Neural progenitor cell (in vitro differentiated cells): ENCODE measurements around the gene BIRC3.

ENCODE experiments used
- EZH2 ChIP-seq: fragments of 200-600 bp; sonication (generic); IDR thresholded peaks from 2 replicates; pipeline ENCODE4 v1.6.1; 2017; ENCODE audit warnings: antibody characterized with exemption, mild to moderate bottlenecking, moderate library complexity
- EZH2phosphoT487 ChIP-seq: fragments of 200-600 bp; sonication (generic); IDR thresholded peaks from 2 replicates; pipeline ENCODE4 v1.6.1; 2017; ENCODE audit warnings: antibody characterized with exemption
- TF ChIP-seq, protein P1 (sequence below): fragments of 200-600 bp; sonication (generic); IDR thresholded peaks from 2 replicates; pipeline ENCODE4 v1.5.1; 2017; ENCODE audit warnings: antibody characterized with exemption, mild to moderate bottlenecking

DNA sequence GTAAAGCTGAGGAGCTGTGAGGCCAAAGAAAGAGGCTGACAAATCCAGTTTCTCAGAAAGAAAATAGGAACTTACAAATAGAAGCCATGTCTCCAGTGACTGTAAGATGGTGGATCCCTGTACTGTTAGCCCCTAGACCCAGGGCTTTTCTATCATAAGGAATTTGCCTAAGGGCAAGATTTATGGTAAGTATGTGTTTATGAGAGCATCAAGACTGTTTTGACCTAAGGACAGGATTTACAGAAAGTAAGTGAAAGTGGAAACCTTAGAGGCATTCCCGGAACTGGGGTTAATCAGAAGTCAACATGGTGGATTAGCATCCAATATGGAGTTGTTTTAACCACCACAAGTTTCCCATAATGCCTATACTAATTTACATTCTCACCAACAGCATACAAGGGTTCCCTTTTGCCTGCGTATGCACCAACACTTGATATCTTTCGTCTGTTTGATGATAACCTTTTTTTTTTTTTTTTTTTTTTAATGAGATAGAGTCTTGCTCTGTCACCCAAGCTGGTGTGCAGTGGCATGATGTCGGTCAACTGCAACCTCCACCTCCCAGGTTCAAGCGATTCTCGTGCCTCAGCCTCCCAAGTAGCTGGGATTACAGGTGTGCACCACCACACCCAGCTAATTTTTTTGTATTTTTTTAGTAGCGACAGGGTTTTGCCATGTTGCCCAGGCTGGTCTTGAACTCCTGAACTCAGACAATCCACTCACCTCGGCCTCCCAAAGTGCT lies 69.9 kb downstream of the BIRC3 start:
- TF ChIP-seq, protein P1, sequence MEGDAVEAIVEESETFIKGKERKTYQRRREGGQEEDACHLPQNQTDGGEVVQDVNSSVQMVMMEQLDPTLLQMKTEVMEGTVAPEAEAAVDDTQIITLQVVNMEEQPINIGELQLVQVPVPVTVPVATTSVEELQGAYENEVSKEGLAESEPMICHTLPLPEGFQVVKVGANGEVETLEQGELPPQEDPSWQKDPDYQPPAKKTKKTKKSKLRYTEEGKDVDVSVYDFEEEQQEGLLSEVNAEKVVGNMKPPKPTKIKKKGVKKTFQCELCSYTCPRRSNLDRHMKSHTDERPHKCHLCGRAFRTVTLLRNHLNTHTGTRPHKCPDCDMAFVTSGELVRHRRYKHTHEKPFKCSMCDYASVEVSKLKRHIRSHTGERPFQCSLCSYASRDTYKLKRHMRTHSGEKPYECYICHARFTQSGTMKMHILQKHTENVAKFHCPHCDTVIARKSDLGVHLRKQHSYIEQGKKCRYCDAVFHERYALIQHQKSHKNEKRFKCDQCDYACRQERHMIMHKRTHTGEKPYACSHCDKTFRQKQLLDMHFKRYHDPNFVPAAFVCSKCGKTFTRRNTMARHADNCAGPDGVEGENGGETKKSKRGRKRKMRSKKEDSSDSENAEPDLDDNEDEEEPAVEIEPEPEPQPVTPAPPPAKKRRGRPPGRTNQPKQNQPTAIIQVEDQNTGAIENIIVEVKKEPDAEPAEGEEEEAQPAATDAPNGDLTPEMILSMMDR: no peak
- TF ChIP-seq EZH2phosphoT487 (no peak), EZH2 (no peak)
